Transverse colon (tissue), 4 donors: ENCODE results near the gene CNKSR3. TPM values are rescaled to one million over a fixed set of nuclear protein-coding genes. Genes with fewer than 3 reads are reported as not detected.
A peak's percentile ranks its signal among the peaks of the same experiment; 100 is the strongest.

ENCODE experiments used
- DNase-seq: peaks from one replicate; pipeline ENCODE4 v3.0.0-alpha.2; 2019
- H3K27ac ChIP-seq, 4 donors: fragments of 200-600 bp; sonication (generic); 2 replicates each; pipeline ENCODE4 v1.5.1; 2016 to 2018; ENCODE audit warnings: inconsistent platforms in 4 of 4
- H3K27me3 ChIP-seq: fragments of 200-600 bp; sonication (generic); 2 replicates; pipeline ENCODE4 v1.5.1; 2017; ENCODE audit warnings: inconsistent platforms
- H3K36me3 ChIP-seq, 4 donors: fragments of 200-600 bp; sonication (generic); 2 replicates each; pipeline ENCODE4 v1.5.1; 2017 to 2019; ENCODE audit warnings: inconsistent platforms in 4 of 4
- H3K4me1 ChIP-seq, 4 donors: fragments of 200-600 bp; sonication (generic); 2 replicates each; pipeline ENCODE4 v1.5.1; 2017 to 2020; ENCODE audit warnings: inconsistent platforms in 4 of 4
- H3K4me3 ChIP-seq, 4 donors: fragments of 200-600 bp; sonication (generic); 1 replicate in 1 of 4; 2 replicates in 3 of 4; pipeline versions ENCODE4 v1.5.1 to v1.6.1; 2017 to 2019; ENCODE audit warnings: inconsistent platforms in 4 of 4
- H3K9me3 ChIP-seq, 2 donors: fragments of 200-600 bp; sonication (generic); 2 replicates each; pipeline ENCODE4 v1.5.1; 2017 to 2019; ENCODE audit warnings: inconsistent platforms in 2 of 2
- EP300 ChIP-seq: sonication (generic); formaldehyde crosslinking; IDR thresholded peaks from one replicate; pipeline ENCODE4 v1.6.1; 2017; ENCODE audit warnings: antibody characterized with exemption, low read depth
- POLR2A ChIP-seq: fragments of 450-650 bp; IDR thresholded peaks from one replicate; pipeline ENCODE4 v1.6.1; 2016; ENCODE audit warnings: antibody characterized with exemption, mild to moderate bottlenecking, moderate library complexity
- POLR2AphosphoS5 ChIP-seq, 3 donors: sonication (generic); formaldehyde crosslinking; IDR thresholded peaks; one replicate each; pipeline ENCODE4 v1.6.1; 2016; ENCODE audit warnings: antibody characterized with exemption in 3 of 3
- WGBS, 2 donors: methylation state at CpG; one replicate each; pipeline ENCODE4 v1.1.5; 2018; ENCODE audit warnings: low coverage in 1 of 2; 5-methylcytosine and 5-hydroxymethylcytosine counted together
- in situ Hi-C, 4 donors: fragments of 200-750 bp; cut with MboI; loops; one replicate each; pipeline versions ENCODE4 v1.15.0 to v1.15.1; 2017; ENCODE audit warnings: low sequenced_read_pairs in 3 of 4, low pct_ligation_motif_present in 1 of 4, low pct_unique_long_range_greater_than_20kb in 1 of 4
- intact Hi-C: fragments of 100-400 bp; cut with DNase I; formaldehyde crosslinking; loops from one replicate; pipeline ENCODE4 v1.15.1; 2023; ENCODE audit warnings: low total_unique reads
- total RNA-seq, 4 donors: library from RNA; depleted of rRNA; stranded (reverse); fragments of >200 nt; gene quantifications; one replicate each; pipeline ENCODE4 v1.1.0, GENCODE V29; 2016
- TF ChIP-seq, protein P1 (sequence below), 5 experiments: fragments of 200-600 bp in 3 of 5; fragments of 450-650 bp in 2 of 5; sonication (generic) in 3 of 5; IDR thresholded peaks; 1 replicate in 2 of 5; 2 replicates in 3 of 5; pipeline ENCODE4 v1.5.1; 2016 to 2017; ENCODE audit warnings: antibody characterized with exemption in 5 of 5, inconsistent platforms in 3 of 5, mild to moderate bottlenecking in 2 of 5, moderate library complexity in 1 of 5

CNKSR3 gene
- total RNA-seq, 4 donors from 2014 or later, result 4.0 to 27.3 (median 16.9) TPM

DNA sequence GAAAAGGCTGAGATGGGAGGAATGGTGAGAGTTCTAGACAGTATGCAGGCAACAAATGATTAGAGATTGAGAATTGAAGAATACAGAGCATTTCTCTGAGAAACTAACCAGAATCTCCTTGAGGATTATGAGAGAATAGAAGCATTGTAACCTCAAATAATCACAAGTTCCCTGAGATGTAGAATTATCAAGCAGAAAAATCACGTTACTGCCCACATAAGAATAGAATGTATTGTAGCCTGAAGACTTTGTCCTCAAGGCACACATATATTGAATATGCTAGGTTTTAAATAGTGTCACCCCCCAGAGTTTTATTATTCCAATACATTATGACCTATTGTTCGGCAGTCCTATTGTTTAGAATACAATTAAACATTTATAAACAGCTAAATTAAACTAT lies 57.2 kb downstream of the CNKSR3 start:
- H3K9me3 ChIP-seq, result no peaks in the 10 kb centered on the region
- H3K4me1 ChIP-seq, result peaks cover 0 to 21% (median 8%) of the 10 kb centered on the region in 4 donors
- intact Hi-C loops (no loop called here), in situ Hi-C loops (no loop called here)
- H3K4me3 ChIP-seq, result no peak overlapping the region
- WGBS, 2 donors, result 35 to 59% methylated on average over 2 of the region's 2 CpGs
- H3K27ac ChIP-seq, result peak overlapping the region; percentile 1 to 39 (median 24)
- no peaks in the 10 kb centered on the region for H3K36me3 ChIP-seq
- TF ChIP-seq POLR2AphosphoS5 (IDR thresholded peaks at IDR 0.05), result no peak
- no peaks in the 10 kb centered on the region for H3K27me3 ChIP-seq
- DNase-seq, result no peak

DNA sequence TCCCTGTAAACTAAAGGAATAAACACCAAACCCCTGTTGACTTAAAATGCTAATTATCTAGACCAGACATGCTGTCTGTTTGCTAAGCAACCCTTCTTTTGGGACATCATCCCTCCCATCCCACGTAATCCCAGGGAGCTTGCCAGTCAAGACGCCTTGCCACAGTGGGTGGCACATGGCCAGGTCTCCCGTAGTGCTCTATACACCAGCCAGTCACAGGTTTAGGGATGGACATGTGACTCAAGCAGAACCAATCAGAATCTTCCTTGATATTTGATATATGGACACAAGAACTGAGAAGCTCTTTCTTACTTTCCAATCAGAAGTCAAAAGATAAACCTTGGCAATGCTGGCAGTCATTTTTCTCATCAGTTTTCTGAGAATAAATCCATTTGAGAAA lies 60.0 kb downstream of the CNKSR3 start:
- intact Hi-C loops, result no loop called here

DNA sequence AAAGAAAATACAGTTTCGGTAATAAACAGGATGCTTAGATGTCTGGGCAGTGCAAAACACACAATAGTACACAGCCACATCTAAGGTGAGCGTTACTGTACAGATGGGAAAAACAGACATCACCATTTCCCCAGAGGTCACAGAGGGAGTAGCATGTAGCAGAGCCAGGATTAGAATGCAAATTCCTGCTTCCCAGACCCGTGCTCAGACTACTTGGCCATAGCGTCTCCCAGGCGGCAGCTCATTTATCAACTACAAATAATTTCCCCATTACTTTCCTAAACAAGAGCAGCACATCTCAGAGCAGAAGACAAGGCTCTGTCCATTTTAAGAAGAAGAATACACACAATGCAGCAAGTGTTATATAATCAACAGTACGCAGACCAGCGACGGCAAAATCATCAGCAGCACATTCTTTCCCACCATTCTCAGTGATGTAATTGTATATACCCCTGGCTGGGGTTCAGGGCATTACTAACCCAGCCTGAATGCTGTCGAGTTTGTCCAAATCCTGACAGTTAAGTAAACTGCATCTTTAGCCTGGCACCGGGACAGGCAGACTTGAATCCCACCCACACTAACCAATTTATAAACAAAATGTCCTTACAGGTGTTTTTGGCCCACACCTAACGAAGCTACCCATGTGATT lies 61.9 kb downstream of the CNKSR3 start:
- 41 to 68% methylated on average over 8 to 11 of the region's 11 CpGs for WGBS, 2 donors
- peaks cover 0 to 32% (median 15%) of the 10 kb centered on the region in 4 donors for H3K4me1 ChIP-seq

More for the DNA sequence above, 60.0 kb downstream of the CNKSR3 start:
- Histone ChIP-seq H3K27me3 (no peaks in the 10 kb centered on the region), H3K4me3 (no peak overlapping the region), H3K36me3 (no peaks in the 10 kb centered on the region), H3K9me3 (no peaks in the 10 kb centered on the region), H3K4me1 (peaks cover 0 to 29% (median 16%) of the 10 kb centered on the region in 4 donors), H3K27ac (peak overlapping the region in 3 of 4 donors; percentile 62 to 78 (median 71))
- in situ Hi-C loops, result no loop called here
- DNase-seq, result no peak
- no peak for TF ChIP-seq EP300
- TF ChIP-seq POLR2AphosphoS5 (IDR thresholded peaks at IDR 0.05), result no peak
- TF ChIP-seq, protein P1, sequence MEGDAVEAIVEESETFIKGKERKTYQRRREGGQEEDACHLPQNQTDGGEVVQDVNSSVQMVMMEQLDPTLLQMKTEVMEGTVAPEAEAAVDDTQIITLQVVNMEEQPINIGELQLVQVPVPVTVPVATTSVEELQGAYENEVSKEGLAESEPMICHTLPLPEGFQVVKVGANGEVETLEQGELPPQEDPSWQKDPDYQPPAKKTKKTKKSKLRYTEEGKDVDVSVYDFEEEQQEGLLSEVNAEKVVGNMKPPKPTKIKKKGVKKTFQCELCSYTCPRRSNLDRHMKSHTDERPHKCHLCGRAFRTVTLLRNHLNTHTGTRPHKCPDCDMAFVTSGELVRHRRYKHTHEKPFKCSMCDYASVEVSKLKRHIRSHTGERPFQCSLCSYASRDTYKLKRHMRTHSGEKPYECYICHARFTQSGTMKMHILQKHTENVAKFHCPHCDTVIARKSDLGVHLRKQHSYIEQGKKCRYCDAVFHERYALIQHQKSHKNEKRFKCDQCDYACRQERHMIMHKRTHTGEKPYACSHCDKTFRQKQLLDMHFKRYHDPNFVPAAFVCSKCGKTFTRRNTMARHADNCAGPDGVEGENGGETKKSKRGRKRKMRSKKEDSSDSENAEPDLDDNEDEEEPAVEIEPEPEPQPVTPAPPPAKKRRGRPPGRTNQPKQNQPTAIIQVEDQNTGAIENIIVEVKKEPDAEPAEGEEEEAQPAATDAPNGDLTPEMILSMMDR (IDR thresholded peaks at IDR 0.05), result no peak
- no peak for TF ChIP-seq POLR2A
- WGBS, 2 donors, result 79% methylated on average over 3 of the region's 3 CpGs; no CpG with 5 or more reads in 1 of the 2 donors

DNA sequence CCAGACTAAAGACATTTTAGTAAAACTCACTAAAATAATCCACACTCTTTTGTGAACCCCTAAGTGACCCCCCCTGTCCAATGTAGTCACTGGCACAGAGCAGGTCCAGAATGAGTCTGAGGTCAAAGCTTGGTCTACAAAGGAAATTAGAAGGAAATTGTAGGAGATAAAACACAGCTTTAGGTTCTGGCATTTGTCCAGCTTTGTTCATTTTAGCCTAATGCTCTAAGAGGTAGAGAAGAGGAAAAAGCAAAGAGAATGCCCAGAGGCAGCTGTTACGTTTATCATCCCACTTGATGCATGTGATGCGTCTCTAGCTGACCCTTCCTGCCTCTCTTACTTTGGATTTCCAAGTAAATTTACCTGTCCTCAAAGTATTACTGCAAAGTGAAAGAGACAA lies 62.5 kb downstream of the CNKSR3 start:
- TF ChIP-seq POLR2AphosphoS5 (IDR thresholded peaks at IDR 0.05) (no peak), EP300 (no peak), POLR2A (no peak)
- TF ChIP-seq, protein P1 (IDR thresholded peaks at IDR 0.05), result no peak
- Histone ChIP-seq H3K27ac (peak overlapping the region; percentile 49 to 78 (median 66)), H3K9me3 (no peaks in the 10 kb centered on the region), H3K4me1 (peaks cover 0 to 32% (median 14%) of the 10 kb centered on the region in 4 donors), H3K27me3 (no peaks in the 10 kb centered on the region), H3K36me3 (no peaks in the 10 kb centered on the region), H3K4me3 (no peak overlapping the region)
- 45 to 54% methylated on average over 2 of the region's 2 CpGs for WGBS, 2 donors
- intact Hi-C loops (loop anchor here (5.0 kb wide), 1 partner anchor 64 kb away; the partner anchor contains the start of gene CNKSR3), in situ Hi-C loops (no loop called here)
- DNase-seq, result no peak

More for the DNA sequence above, 61.9 kb downstream of the CNKSR3 start:
- Histone ChIP-seq H3K9me3 (no peaks in the 10 kb centered on the region), H3K27ac (peak overlapping the region; percentile 49 to 78 (median 66)), H3K36me3 (no peaks in the 10 kb centered on the region), H3K4me3 (no peak overlapping the region), H3K27me3 (no peaks in the 10 kb centered on the region)
- in situ Hi-C loops (no loop called here), intact Hi-C loops (loop anchor here (5.0 kb wide), 1 partner anchor 64 kb away; the partner anchor contains the start of gene CNKSR3)
- TF ChIP-seq POLR2A, result no peak
- TF ChIP-seq POLR2AphosphoS5 (IDR thresholded peaks at IDR 0.05), result peak; percentile 65 to 70 (median 66)
- peak; percentile 23 for TF ChIP-seq EP300
- TF ChIP-seq, protein P1 (IDR thresholded peaks at IDR 0.05), result peak in 3 of 5 experiments; percentile 29 to 48 (median 41)
- peak; percentile 30 for DNase-seq
